Ovary (tissue), 9 donors: ENCODE measurements around the gene UBL7. TPM values are rescaled to one million over a fixed set of nuclear protein-coding genes. Genes with fewer than 3 reads are reported as not detected.

Experiments used
- DNase-seq, 5 donors: peaks; one replicate each; pipeline ENCODE4 v3.0.0-alpha.2; 2019 to 2020
- H3K27ac ChIP-seq, 2 donors: fragments of 200-600 bp; one replicate each; pipeline versions ENCODE4 v1.5.1 to v1.8.0; 2019 to 2022
- H3K27me3 ChIP-seq: fragments of 200-600 bp; one replicate; pipeline ENCODE4 v1.8.0; 2022
- H3K36me3 ChIP-seq: fragments of 200-600 bp; sonication (generic); one replicate; pipeline ENCODE4 v1.5.1; 2019
- H3K4me1 ChIP-seq: one replicate; pipeline ENCODE4 v1.8.1; 2013; ENCODE audit warnings: mild to moderate bottlenecking, moderate library complexity; ENCODE audit not compliant: insufficient read depth
- H3K4me3 ChIP-seq: fragments of 200-600 bp; sonication (generic); one replicate; pipeline ENCODE4 v1.5.1; 2017
- H3K9me3 ChIP-seq, 2 donors: fragments of 200-600 bp in 1 of 2; sonication (generic) in 1 of 2; one replicate each; pipeline versions ENCODE4 v1.5.1 to v1.8.1; 2013 to 2019; ENCODE audit warnings: mild to moderate bottlenecking in 1 of 2, moderate library complexity in 1 of 2
- EP300 ChIP-seq: sonication (generic); formaldehyde crosslinking; IDR thresholded peaks from one replicate; pipeline ENCODE4 v1.6.1; 2017; ENCODE audit warnings: antibody characterized with exemption
- POLR2A ChIP-seq: fragments of 450-650 bp; IDR thresholded peaks from one replicate; pipeline ENCODE4 v1.6.1; 2017; ENCODE audit warnings: antibody characterized with exemption, mild to moderate bottlenecking, moderate library complexity
- WGBS, 3 donors: extraction: QIAGEN DNeasy Blood & Tissue Kit in 1 of 3; methylation state at CpG; one replicate each; pipeline versions ENCODE4 v1.1.5 to v1.1.7; 2013 to 2017; 5-methylcytosine and 5-hydroxymethylcytosine counted together
- intact Hi-C, 4 donors: fragments of 100-400 bp; cut with DNase I; formaldehyde crosslinking; loops; one replicate each; pipeline versions ENCODE4 v1.11.0 to v1.15.1; 2022 to 2023
- polyA plus RNA-seq, 2 donors: library from polyadenylated mRNA; stranded (reverse); fragments of 200-250 nt in 1 of 2; fragments of 350-450 nt in 1 of 2; fragmentation: Illumina TruSeq in 1 of 2; extraction: RNeasy Lipid Tissue Mini Kit (QIAGEN cat#74804) in 1 of 2; gene quantifications; one replicate each; pipeline ENCODE4 v1.2.3, GENCODE V29; 2013 to 2014
- total RNA-seq, 7 donors: library from RNA; depleted of rRNA in 2 of 7; stranded (reverse); fragments of >200 nt in 2 of 7; fragmentation: NEBNext Ultra II Directional in 3 of 7; extraction: Animal tissue kit (Norgen Biotek cat#: 25700) in 3 of 7; gene quantifications; one replicate each; pipeline versions ENCODE4 v1.1.0 to v1.2.4, GENCODE V29; 2016 to 2023
- TF ChIP-seq, protein P1 (sequence below), 3 donors: fragments of 450-650 bp in 2 of 3; fragments of 200-600 bp in 1 of 3; IDR thresholded peaks; one replicate each; pipeline versions ENCODE4 v1.5.1 to v1.8.0; 2016 to 2022; ENCODE audit warnings: antibody characterized with exemption in 3 of 3, mild to moderate bottlenecking in 1 of 3
- donor health status: DM: no; HTN: no; CAD: no; lungs with moderate emphysema.
- donor health status: DM: no; HTN: no; CAD: no.
- donor health status: Bipolar disorder and iron deficiency.
- donor health status: DM: yes; HTN: yes; CAD: no.
- donor health status: DM: no; HTN: no; CAD: no.
- donor health status: DM: yes; HTN: yes; CAD: no.

The UBL7 gene
- total and polyA plus RNA-seq, 9 donors, result 26.4 to 44.1 (median 34.3) TPM

DNA sequence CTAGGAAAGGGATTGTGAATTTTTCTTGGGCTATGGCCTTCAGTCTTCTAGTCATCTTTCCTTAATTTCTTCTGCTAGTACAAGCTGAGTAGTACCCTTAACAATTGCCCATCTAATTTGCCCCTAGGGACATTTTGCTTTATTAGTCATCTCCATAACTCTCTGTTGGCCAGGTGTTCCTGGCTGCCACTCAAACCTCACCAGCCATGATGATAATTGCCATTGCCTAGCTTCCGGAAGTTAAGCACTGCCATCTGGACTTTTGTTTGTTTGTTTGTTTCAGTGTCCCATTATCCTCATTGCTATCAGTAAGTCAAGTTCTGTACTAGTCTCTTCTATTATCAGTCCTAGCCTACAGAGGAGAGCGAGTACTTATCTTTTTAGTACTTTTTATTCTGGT is 36.6 kb upstream of the UBL7 start:
- TF ChIP-seq EP300 (no peak), POLR2A (no peak)
- TF ChIP-seq, protein P1, sequence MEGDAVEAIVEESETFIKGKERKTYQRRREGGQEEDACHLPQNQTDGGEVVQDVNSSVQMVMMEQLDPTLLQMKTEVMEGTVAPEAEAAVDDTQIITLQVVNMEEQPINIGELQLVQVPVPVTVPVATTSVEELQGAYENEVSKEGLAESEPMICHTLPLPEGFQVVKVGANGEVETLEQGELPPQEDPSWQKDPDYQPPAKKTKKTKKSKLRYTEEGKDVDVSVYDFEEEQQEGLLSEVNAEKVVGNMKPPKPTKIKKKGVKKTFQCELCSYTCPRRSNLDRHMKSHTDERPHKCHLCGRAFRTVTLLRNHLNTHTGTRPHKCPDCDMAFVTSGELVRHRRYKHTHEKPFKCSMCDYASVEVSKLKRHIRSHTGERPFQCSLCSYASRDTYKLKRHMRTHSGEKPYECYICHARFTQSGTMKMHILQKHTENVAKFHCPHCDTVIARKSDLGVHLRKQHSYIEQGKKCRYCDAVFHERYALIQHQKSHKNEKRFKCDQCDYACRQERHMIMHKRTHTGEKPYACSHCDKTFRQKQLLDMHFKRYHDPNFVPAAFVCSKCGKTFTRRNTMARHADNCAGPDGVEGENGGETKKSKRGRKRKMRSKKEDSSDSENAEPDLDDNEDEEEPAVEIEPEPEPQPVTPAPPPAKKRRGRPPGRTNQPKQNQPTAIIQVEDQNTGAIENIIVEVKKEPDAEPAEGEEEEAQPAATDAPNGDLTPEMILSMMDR (IDR thresholded peaks at IDR 0.05), result no peak
- no peaks in the 10 kb centered on the region for H3K9me3 ChIP-seq
- 71 to 79% (median 75%) methylated on average over 2 of the region's 2 CpGs for WGBS, 3 donors
- no peaks in the 10 kb centered on the region for H3K36me3 ChIP-seq
- intact Hi-C loops, result no loop called here
- no peak for DNase-seq
- H3K27ac ChIP-seq, result no peak overlapping the region
- no peaks in the 10 kb centered on the region for H3K4me1 ChIP-seq
- no peak overlapping the region for H3K4me3 ChIP-seq
- H3K27me3 ChIP-seq, result no peaks in the 10 kb centered on the region

DNA sequence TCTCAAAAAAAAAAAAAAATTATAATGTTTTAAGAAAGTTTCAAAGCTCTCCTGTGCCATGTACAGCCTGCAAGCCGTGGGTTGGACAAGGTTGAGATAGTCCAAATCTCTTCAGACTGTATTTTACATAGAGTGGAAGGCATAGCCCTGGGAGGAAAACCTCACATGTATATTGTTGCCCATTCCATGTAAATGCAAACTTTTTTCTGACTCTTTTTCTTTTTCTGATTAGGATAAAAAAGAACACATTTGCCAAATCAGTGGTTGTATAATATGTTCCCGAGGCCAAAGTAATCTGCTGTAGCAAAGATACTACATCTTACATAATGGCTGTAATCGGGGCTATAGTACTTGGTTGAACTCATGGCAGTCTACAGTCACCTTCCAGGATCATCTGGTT is 35.7 kb upstream of the UBL7 start:
- no peak for TF ChIP-seq EP300
- TF ChIP-seq, protein P1 (IDR thresholded peaks at IDR 0.05), result no peak
- no peak for TF ChIP-seq POLR2A
- WGBS, 3 donors, result 80 to 88% (median 80%) methylated on average over 3 of the region's 3 CpGs
- DNase-seq, result no peak
- Histone ChIP-seq H3K36me3 (no peaks in the 10 kb centered on the region), H3K4me3 (no peak overlapping the region), H3K27me3 (no peaks in the 10 kb centered on the region), H3K27ac (no peak overlapping the region), H3K4me1 (no peaks in the 10 kb centered on the region), H3K9me3 (no peaks in the 10 kb centered on the region)
- intact Hi-C loops, result no loop called here

DNA sequence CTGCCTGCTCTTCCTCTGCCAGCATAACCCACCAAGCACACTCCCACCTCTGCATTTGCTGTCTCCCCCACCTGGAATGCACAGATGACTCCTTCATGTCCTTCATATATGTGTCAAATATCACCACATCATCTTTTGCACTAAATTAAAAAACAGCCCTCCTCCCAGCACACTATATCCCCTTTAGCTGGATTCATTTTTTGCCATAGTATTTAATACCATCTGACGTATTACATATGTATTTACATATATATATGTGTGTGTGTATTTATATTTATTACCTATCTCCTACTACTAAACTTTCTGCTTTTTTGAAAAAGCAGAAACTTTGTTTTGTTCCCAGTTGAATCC is 29.4 kb upstream of the UBL7 start:
- no peak overlapping the region for H3K27ac ChIP-seq
- no peaks in the 10 kb centered on the region for H3K36me3 ChIP-seq
- WGBS, 3 donors, result 85 to 100% (median 94%) methylated on average over 1 of the region's 1 CpG
- no peak overlapping the region for H3K4me3 ChIP-seq
- no peaks in the 10 kb centered on the region for H3K27me3 ChIP-seq
- intact Hi-C loops, result no loop called here
- TF ChIP-seq, protein P1 (IDR thresholded peaks at IDR 0.05), result no peak
- TF ChIP-seq POLR2A (no peak), EP300 (no peak)
- no peaks in the 10 kb centered on the region for H3K9me3 ChIP-seq
- H3K4me1 ChIP-seq, result no peaks in the 10 kb centered on the region
- no peak for DNase-seq

DNA sequence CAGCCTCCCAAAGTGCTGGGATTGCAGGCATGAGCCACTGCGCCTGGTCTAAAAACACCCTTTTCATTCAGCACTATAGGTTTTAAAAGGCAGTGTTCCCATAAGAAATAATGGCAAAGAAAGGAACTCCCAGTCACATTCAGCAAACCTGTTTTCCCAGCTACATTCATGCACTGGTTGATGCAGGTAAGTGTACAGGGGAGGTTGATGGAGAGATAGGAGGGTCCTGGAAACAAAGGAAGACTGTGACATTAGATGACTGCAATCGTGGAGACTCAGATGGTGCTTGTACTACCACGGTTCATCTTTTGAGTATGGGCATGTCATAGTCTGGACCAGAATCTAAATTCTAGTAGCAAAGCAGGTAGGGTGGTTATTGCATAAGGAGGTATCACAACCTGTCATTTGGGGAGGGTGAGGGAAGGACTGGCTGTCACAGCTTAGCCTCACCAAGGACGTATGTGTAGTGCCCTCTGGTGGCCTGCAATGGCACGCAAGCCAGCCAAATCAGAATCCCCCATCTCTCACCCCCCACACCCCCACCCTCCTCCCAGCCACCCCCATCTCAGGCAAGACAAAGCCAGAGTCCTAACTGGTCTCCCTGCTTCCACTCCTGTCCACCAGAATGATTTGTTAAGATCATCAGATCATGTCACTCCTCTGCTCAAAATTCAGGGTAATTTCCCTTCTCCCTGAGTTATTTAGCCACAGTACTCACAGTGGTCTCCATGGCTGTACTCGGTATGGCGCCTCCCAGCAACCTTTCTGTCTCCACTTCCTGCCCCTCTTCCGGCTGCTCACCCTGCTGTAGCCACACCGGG is 28.8 kb upstream of the UBL7 start:
- Histone ChIP-seq H3K9me3 (no peaks in the 10 kb centered on the region), H3K36me3 (no peaks in the 10 kb centered on the region), H3K4me1 (no peaks in the 10 kb centered on the region), H3K27me3 (no peaks in the 10 kb centered on the region), H3K27ac (no peak overlapping the region), H3K4me3 (no peak overlapping the region)
- WGBS, 3 donors, result 33 to 37% (median 34%) methylated on average over 9 of the region's 9 CpGs
- TF ChIP-seq, protein P1 (IDR thresholded peaks at IDR 0.05), result peak in 1 of 3 donors; percentile 18
- TF ChIP-seq EP300, result no peak
- no peak for TF ChIP-seq POLR2A
- peak; percentile 12 to 43 (median 38) for DNase-seq
- intact Hi-C loops, result no loop called here
